Peyer's patch (tissue), 4 donors: ENCODE results near the gene ZW10. TPM values are rescaled to one million over a fixed set of nuclear protein-coding genes. Genes with fewer than 3 reads are reported as not detected.
A peak's percentile ranks its signal among the peaks of the same experiment; 100 is the strongest.

Experiments used
- DNase-seq, 3 donors: peaks; one replicate each; pipeline ENCODE4 v3.0.0-alpha.2; 2017 to 2019
- H3K27ac ChIP-seq, 4 donors: fragments of 200-600 bp; sonication (generic); one replicate each; pipeline ENCODE4 v1.5.1; 2016 to 2019
- H3K27me3 ChIP-seq, 2 donors: fragments of 200-600 bp; sonication (generic); one replicate each; pipeline ENCODE4 v1.5.1; 2019
- H3K36me3 ChIP-seq, 3 donors: fragments of 200-600 bp; sonication (generic); one replicate each; pipeline ENCODE4 v1.5.1; 2016 to 2019
- H3K4me1 ChIP-seq, 4 donors: fragments of 200-600 bp; sonication (generic); one replicate each; pipeline ENCODE4 v1.5.1; 2016 to 2019
- H3K4me3 ChIP-seq, 4 donors: fragments of 200-600 bp; sonication (generic); 1 replicate in 3 of 4; 2 replicates in 1 of 4; pipeline ENCODE4 v1.5.1; 2016 to 2019; ENCODE audit warnings: mild to moderate bottlenecking in 1 of 4
- H3K9me3 ChIP-seq, 4 donors: fragments of 200-600 bp; sonication (generic); one replicate each; pipeline ENCODE4 v1.5.1; 2016 to 2019; ENCODE audit warnings: mild to moderate bottlenecking in 1 of 4
- CTCF ChIP-seq, 6 experiments: fragments of 450-650 bp in 4 of 6; fragments of 200-600 bp in 2 of 6; sonication (generic) in 1 of 6; IDR thresholded peaks; one replicate each; pipeline ENCODE4 v1.5.1; 2017 to 2019; ENCODE audit warnings: antibody characterized with exemption in 6 of 6, mild to moderate bottlenecking in 3 of 6, moderate library complexity in 1 of 6
- POLR2A ChIP-seq, 2 donors: fragments of 450-650 bp; IDR thresholded peaks; one replicate each; pipeline ENCODE4 v1.5.1; 2017; ENCODE audit warnings: antibody characterized with exemption in 2 of 2, mild to moderate bottlenecking in 2 of 2, moderate library complexity in 2 of 2
- total RNA-seq, 4 donors: library from RNA; depleted of rRNA; stranded (reverse); fragments of >200 nt; gene quantifications; one replicate each; pipeline ENCODE4 v1.1.0, GENCODE V29; 2016

Gene ZW10
- total RNA-seq, 4 donors from 2014 or later, result 8.7 to 25.6 (median 9.7) TPM

- H3K36me3 ChIP-seq, result no peaks in the 10 kb centered on the region
- no peak overlapping the region for H3K4me3 ChIP-seq
- H3K9me3 ChIP-seq, result no peaks in the 10 kb centered on the region
- H3K27me3 ChIP-seq, result no peaks in the 10 kb centered on the region
- no peak for TF ChIP-seq POLR2A (IDR thresholded peaks at IDR 0.05)
- no peak for TF ChIP-seq CTCF (IDR thresholded peaks at IDR 0.05)
- H3K27ac ChIP-seq, result no peak overlapping the region
- no peaks in the 10 kb centered on the region for H3K4me1 ChIP-seq
- DNase-seq, result no peak
Measured at GRCh38 chr11:113693030-113693429, 80.5 kb downstream of the ZW10 start.

GRCh38 chr11:113690619-113691569 lies 82.6 kb downstream of the ZW10 start:
- Histone ChIP-seq H3K4me1 (no peaks in the 10 kb centered on the region), H3K27me3 (no peaks in the 10 kb centered on the region), H3K27ac (no peak overlapping the region), H3K4me3 (no peak overlapping the region), H3K9me3 (no peaks in the 10 kb centered on the region), H3K36me3 (no peaks in the 10 kb centered on the region)
- peak in 2 of 3 donors; percentile 81 for DNase-seq
- TF ChIP-seq CTCF (IDR thresholded peaks at IDR 0.05) (peak in 2 of 6 experiments; percentile 9 to 17), POLR2A (IDR thresholded peaks at IDR 0.05) (no peak)

DNA sequence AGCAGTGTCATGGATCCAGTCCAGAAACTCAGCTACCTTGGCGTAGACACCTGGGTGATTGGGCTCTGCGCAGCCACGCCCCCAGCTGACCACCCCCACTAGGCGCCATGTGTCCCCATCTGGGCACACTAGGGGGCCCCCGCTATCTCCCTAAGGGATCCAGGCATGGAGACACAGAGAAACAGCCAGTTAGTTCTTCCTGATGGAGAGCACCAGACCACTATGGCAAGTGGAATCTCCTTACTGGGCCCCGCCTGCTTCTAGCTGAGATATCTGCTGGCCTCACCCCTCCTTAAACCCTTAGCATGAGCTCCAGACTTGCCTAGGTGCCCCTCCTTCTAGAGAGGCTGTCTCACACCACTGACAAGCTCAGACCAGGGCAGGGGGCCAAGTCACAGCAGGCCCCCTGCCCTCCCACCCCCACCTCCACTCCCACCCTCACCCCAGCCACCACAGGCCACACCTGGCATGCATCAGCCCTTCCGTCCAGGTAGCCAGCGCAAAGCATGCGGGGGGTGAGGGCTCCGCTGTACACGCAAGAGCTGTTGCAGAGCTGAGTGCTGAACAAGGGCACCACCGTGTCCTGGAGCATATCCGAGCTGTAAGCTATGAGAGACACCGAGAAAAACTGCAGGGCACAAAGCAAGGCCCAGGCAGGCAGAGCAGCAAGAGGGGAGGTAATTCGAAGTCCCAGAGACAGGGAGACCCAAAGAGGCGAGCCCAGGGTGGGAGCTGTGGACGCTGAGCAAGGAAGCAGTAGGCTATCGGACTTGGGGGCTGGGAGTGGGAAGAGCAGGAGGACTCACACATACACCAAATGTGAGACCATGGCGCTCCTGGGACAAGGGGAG lies 83.5 kb downstream of the ZW10 start:
- no peaks in the 10 kb centered on the region for H3K4me1 ChIP-seq
- no peak for DNase-seq
- H3K27ac ChIP-seq, result no peak overlapping the region
- no peaks in the 10 kb centered on the region for H3K36me3 ChIP-seq
- H3K4me3 ChIP-seq, result no peak overlapping the region
- no peaks in the 10 kb centered on the region for H3K9me3 ChIP-seq
- no peak for TF ChIP-seq POLR2A (IDR thresholded peaks at IDR 0.05)
- TF ChIP-seq CTCF (IDR thresholded peaks at IDR 0.05), result no peak
- no peaks in the 10 kb centered on the region for H3K27me3 ChIP-seq

DNA sequence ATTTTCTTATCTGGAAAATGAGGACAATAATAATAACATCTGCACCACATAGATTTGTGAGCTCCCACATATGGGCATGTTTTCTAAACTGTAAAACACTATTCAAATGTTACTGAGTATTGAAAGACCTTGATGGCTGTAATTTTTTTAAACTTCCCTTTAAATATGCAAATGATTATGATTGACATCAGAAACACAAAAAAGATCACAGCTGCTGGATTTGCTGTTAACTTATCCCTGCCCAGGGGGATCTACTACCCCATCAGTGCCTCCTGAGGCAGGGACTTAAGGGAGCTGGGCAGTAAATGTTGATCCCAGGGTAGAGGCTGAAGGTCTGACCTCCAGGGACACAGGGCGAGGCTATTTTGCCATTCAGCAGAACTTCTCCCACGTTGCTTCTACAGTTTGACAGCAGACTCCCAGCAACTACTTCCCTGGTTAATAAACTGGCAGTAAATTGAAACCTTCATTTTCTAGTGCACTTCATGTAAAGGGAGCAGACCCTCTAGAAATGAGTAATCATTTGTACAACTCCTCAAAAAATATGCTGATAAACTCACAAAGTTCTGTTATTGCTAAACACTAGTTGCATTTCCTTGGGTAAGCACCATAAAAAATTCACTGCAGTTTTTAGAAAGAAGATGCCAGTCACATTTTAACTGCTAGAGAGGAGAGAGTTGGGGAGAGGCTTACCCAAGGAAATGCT lies 87.7 kb downstream of the ZW10 start:
- H3K36me3 ChIP-seq, result no peaks in the 10 kb centered on the region
- H3K9me3 ChIP-seq, result no peaks in the 10 kb centered on the region
- no peak overlapping the region for H3K4me3 ChIP-seq
- no peak overlapping the region for H3K27ac ChIP-seq
- no peaks in the 10 kb centered on the region for H3K27me3 ChIP-seq
- TF ChIP-seq CTCF (IDR thresholded peaks at IDR 0.05), result no peak
- TF ChIP-seq POLR2A (IDR thresholded peaks at IDR 0.05), result no peak
- no peaks in the 10 kb centered on the region for H3K4me1 ChIP-seq
- DNase-seq, result no peak

DNA sequence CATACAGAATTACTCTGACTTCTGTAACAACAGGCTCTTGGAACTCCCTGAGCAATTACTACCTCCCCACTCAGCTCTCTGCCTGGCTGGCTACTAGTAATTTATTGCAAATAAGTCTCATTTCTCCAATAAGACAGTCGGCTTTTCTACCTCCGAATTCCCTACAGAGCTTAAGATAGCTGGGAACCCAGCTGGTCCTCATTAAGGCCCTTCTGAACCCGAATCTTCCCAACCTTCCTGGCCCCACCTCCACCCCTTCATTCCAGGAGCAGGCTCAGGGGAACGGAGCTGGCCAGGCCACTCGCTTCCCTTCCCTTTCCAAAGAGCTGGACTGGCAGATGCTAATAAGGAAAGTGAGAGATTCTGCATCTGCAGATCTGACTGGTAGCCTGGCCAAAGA lies 89.0 kb downstream of the ZW10 start:
- no peak for DNase-seq
- no peaks in the 10 kb centered on the region for H3K27me3 ChIP-seq
- TF ChIP-seq POLR2A (IDR thresholded peaks at IDR 0.05) (no peak), CTCF (IDR thresholded peaks at IDR 0.05) (no peak)
- no peak overlapping the region for H3K27ac ChIP-seq
- no peaks in the 10 kb centered on the region for H3K36me3 ChIP-seq
- no peak overlapping the region for H3K4me3 ChIP-seq
- no peaks in the 10 kb centered on the region for H3K9me3 ChIP-seq
- no peaks in the 10 kb centered on the region for H3K4me1 ChIP-seq
